HG02763 (cell line): ENCODE data around the gene TSPOAP1.

ENCODE experiments used
- ATAC-seq: cut with Tn5 transposase; IDR thresholded peaks from one replicate; pipeline ENCODE4 v1.9.1; 2021; ENCODE audit warnings: mild to moderate bottlenecking, moderate library complexity; ENCODE audit not compliant: unreplicated experiment

The TSPOAP1 gene

GRCh38 chr17:58319173-58320162 is 9.1 kb downstream of the TSPOAP1 start:
- no peak for ATAC-seq

- no peak for ATAC-seq
These were observed 9.9 kb downstream of the TSPOAP1 start for GRCh38 chr17:58318627-58319172.

- no peak for ATAC-seq
These were observed 10.5 kb downstream of the TSPOAP1 start for GRCh38 chr17:58318065-58318481.

GRCh38 chr17:58317421-58318064 is 11.1 kb downstream of the TSPOAP1 start:
- no peak for ATAC-seq

GRCh38 chr17:58316260-58316960 is 12.2 kb downstream of the TSPOAP1 start:
- ATAC-seq: no peak

- no peak for ATAC-seq
These were observed 12.8 kb downstream of the TSPOAP1 start for GRCh38 chr17:58315750-58316149.

- ATAC-seq: no peak
These were observed 13.3 kb downstream of the TSPOAP1 start for GRCh38 chr17:58315281-58315711.

GRCh38 chr17:58314706-58315015 is 13.9 kb downstream of the TSPOAP1 start:
- no peak for ATAC-seq

GRCh38 chr17:58313815-58314705 is 14.5 kb downstream of the TSPOAP1 start:
- no peak for ATAC-seq

- no peak for ATAC-seq
These were observed 15.8 kb downstream of the TSPOAP1 start for GRCh38 chr17:58312829-58313228.

- ATAC-seq: no peak
These were observed 16.5 kb downstream of the TSPOAP1 start for GRCh38 chr17:58312021-58312630.

- no peak for ATAC-seq
These were observed 17.1 kb downstream of the TSPOAP1 start for GRCh38 chr17:58311429-58311894.

- ATAC-seq: no peak
These were observed 17.8 kb downstream of the TSPOAP1 start for GRCh38 chr17:58310511-58311428.

GRCh38 chr17:58309918-58310259 is 18.7 kb downstream of the TSPOAP1 start:
- ATAC-seq: no peak

- no peak for ATAC-seq
These were observed 19.3 kb downstream of the TSPOAP1 start for GRCh38 chr17:58308985-58309917.

GRCh38 chr17:58308173-58308984 is 20.2 kb downstream of the TSPOAP1 start:
- ATAC-seq: no peak
